GM19463 (cell line): ENCODE results near the gene ANKRD40.
"Not testable (repeated sequence)": the region's sequence is repeated elsewhere in the genome, so short reads cannot be mapped to it uniquely, and the experiment has no call there.

Source experiments
- ATAC-seq: cut with Tn5 transposase; IDR thresholded peaks from one replicate; pipeline ENCODE4 v1.9.1; 2021; ENCODE audit warnings: mild to moderate bottlenecking, moderate library complexity; ENCODE audit not compliant: unreplicated experiment

ANKRD40 gene

DNA sequence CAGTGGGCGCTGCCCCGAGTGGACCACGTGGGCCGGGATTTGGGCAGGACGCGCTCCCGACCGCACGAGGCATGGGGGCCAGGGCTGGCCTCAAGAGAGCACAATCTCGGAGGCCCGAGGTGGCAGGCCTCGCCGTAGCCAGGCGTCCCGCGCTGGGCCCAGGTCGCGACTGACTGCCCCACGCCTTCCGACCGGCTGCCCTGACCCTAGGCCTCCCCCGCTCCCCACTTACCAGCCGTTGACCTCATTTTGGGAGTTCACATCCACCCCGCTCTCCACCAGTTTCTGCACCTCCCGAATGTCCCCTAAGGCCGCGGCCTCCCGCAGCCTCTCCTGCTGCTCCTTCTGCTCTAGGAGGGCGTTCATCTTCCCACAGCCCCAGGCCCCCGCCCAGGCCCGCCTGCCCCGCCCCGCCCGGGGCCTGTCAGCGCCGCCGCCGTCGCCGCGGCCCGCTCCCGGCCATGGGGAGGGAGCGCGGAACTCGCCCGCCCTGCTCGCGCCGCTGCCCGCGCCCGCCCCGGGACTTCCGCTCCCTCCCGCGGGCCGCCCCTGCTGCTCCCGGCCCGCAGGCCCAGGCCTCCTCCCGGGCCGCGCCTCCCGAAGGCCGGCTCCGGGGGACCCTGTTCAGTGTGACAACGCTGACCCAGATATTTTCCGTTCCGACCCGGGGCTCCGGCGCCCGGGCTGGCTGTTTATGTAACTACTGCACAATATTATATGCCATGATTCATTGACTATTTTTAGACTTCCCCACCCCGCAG lies at the start of gene ANKRD40:
ANKRD40 (minus strand) TSS at position 626 of the 761 bp plus-strand sequence; CDS start at position 366, 260 bp downstream.
- peak; percentile 76 for ATAC-seq

- ATAC-seq = no peak
Measured at GRCh38 chr17:50754521-50754920, 46.8 kb upstream of the ANKRD40 start.

DNA sequence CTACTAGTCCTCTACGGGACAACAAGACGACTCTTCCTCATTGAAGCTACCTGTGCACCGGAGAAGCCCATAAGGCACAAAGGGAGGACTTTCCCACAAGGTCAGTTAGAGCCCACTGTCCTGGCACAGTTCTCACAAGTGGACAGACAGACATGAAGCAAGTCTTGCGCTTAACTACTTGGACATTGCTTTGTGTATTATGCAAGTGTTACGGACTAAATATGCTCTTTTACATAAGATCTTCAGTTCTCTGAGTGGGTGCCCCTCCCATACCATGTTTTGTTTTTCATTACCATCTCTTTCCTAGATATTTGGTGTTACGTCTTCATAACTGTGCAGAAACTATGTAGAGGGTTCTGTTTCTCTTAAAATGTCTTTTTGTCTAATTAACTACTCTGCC lies 41.5 kb upstream of the ANKRD40 start:
- no peak for ATAC-seq

DNA sequence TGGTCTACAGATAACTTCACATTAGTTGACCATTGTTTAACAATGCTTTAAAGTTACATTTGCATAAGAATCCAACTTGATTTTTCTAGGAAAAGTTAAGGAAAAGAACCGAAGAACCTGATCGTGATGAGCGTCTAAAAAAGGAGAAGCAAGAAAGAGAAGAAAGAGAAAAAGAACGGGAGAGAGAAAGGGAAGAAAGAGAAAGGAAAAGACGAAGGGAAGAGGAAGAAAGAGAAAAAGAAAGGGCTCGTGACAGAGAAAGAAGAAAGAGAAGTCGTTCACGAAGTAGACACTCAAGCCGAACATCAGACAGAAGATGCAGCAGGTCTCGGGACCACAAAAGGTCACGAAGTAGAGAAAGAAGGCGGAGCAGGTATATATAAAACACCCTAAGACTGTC lies 37.9 kb upstream of the ANKRD40 start:
- ATAC-seq = no peak

DNA sequence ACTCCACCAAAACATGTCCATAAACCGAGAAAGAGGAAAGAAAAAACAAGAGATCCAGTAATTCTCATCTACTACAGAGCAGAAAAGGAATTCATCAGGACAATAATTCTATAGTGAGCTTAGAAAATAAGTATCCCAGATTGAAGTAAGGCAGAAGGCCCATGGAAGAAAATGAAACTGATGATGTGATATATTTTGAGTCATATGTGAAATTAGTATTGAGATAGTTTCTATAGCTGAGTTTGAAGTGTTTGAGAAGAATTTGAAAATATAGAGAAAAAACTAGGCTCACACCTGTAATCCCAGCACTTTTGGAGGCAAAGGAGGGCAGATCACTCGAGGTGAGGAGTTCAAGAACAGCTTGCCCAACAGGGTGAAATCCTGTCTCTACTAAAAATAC lies 31.4 kb upstream of the ANKRD40 start:
- ATAC-seq = no peak

DNA sequence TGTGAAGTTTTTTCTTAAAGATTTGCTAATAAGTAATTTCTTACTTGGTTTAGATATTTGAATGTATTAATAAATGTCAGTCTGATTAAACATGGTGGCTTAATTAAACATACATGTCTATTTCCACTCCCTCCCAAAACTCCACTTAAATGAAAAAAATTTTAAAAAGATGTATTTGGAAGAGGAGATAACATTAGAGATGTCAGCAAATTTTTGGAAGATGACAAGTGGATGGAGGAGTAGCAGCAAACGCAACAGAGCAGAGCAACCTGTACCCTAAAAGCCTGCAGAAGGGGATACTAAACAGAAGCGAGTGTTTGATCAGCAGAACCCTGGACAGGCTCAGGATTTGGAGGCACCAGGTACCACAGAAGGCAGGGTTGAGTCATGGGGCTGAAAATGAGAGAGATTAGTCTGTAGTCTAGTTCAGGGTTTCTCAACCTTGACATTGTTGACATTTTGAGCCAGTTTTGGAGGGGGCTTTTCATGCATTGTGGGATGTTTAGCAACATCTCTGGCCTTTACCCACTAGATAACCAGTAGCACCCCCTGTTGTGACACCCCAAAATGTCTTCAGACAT lies 29.5 kb upstream of the ANKRD40 start:
- no peak for ATAC-seq

DNA sequence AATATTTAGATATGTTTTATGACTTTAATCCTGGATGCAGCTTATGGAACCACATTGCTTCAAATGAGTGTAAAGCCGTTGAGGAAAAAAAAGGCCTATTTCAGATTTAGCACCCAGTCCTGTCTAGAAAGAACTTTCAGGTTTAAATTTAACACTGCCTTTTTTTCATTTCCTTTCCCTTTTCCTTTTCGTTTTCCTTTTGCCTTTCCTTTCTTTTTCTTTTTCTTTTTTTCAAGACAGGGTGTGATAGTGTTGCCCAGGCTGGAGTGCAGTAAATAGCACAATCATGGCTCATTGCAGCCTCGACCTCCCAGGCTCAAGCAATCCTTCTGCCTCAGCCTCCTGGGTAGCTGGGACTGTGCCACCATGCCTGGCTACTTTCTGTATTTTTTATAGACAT lies 27.6 kb upstream of the ANKRD40 start:
- ATAC-seq = no peak

- ATAC-seq = no peak
Measured at GRCh38 chr17:50731575-50732460, 24.1 kb upstream of the ANKRD40 start.

- ATAC-seq = no peak
Measured at GRCh38 chr17:50728881-50729765, 21.4 kb upstream of the ANKRD40 start.

GRCh38 chr17:50728112-50728429 lies 20.4 kb upstream of the ANKRD40 start:
- no peak for ATAC-seq

DNA sequence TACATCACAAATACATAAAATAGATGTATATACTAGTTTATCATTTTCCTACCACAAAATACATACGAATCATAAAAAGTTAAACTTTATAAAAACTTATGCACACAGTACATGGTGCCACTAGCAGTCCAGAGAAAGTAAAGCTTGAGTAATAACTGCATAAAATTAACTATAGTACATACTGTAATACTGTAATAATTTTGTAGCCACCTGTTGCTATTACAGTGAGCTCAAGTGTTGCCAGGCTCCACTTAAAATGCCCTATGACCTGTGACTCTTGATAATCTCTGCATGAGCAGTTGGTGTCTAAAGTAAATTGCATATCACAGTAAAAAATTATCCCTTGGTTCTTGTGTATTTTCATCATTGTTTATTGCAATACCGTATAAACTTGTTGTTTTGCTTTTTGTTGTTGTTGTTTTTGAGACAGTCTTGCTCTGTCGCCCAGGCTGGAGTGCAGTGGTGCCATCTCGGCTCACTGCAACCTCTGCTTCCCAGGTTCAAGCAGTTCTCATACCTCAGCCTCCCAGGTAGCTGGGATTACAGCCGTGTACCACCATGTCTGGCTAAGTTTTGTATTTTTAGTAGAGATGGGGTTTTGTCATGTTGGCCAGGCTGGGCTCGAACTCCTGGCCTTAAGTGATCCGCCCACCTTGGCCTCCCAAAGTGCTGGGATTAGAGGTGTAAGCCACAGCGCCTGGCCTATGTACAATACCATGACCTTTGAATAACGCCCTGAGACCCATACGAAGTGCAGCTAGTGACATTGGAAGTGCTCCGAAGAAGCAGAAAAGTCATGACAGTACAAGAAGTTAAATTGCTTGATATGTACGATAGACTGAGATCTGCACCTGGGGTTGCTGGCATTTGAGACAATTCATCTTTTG lies 18.3 kb upstream of the ANKRD40 start:
- ATAC-seq = no peak

DNA sequence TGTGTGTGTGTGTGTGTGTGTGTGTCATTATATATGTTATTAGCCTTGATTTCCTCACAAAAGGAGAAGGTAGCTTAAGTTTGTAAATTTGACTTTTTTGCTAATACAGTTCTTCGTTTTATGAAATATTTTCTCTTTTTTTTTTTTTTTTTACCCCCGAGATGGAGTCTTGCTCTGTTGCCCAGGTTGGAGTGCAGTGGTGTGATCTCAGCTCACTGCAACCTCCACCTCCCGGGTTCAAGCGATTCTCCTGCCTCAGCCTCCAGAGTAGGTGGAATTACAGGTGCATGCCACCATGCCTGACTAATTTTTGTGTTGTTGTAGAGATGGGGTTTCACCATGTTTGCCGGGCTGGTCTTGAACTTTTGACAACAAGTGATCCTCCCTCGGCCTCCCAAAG lies 16.9 kb upstream of the ANKRD40 start:
- ATAC-seq = not testable (repeated sequence)

DNA sequence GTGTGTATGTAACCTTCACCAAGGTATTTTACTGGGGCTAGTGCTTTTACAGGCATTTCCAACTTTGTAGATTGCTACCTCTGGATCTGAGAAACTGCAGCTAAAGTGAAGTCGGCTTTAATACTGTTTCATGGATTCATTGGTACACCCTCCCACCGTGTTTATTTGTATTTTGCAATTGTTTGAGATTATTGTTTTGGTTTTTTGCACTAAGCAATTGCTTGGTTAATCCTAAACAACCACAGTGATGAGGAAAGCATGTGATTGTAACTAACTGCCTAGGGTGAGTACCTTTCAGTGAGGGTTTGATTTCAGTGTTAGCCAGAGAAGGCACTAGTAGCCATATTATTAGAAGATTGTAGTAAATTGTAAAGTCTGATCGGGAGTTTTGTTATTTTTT lies 15.0 kb upstream of the ANKRD40 start:
- no peak for ATAC-seq

DNA sequence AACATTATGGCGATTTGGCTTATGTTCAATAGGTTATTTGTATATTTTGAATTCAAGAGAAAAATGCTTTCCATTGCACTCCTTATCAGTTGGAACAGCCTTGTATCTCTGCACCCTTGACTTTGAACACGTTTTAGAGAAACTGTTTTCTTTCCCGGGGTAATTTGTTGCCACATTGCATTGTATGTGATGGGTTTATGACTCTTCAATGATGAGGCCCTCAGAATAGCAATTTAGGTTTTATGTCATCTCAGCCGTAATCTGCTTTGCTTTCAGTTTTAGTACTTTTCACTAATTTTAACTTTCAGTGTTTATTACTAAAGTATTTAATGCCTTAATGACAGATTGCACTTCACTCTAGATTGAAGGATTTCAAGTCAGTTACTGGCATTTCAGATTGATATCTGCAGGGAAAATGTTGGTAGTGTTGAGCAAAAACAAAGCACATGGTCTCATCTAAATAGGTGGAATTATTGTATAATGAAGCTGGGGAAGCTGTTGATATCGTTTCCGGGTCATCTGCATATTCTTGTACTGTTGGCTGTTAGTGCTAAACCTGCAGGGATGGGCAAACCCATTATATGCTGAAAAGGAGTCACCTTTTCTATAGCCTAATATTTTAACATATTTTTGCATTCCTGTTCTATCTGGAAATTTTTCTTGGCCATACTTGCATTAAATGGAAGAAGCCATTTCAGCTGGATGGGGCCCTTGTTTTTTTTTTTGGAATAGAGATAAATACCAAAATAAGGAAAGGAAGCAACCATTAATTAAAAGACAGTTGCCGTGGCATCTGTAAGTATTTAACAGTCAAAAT lies 13.7 kb upstream of the ANKRD40 start:
- no peak for ATAC-seq

DNA sequence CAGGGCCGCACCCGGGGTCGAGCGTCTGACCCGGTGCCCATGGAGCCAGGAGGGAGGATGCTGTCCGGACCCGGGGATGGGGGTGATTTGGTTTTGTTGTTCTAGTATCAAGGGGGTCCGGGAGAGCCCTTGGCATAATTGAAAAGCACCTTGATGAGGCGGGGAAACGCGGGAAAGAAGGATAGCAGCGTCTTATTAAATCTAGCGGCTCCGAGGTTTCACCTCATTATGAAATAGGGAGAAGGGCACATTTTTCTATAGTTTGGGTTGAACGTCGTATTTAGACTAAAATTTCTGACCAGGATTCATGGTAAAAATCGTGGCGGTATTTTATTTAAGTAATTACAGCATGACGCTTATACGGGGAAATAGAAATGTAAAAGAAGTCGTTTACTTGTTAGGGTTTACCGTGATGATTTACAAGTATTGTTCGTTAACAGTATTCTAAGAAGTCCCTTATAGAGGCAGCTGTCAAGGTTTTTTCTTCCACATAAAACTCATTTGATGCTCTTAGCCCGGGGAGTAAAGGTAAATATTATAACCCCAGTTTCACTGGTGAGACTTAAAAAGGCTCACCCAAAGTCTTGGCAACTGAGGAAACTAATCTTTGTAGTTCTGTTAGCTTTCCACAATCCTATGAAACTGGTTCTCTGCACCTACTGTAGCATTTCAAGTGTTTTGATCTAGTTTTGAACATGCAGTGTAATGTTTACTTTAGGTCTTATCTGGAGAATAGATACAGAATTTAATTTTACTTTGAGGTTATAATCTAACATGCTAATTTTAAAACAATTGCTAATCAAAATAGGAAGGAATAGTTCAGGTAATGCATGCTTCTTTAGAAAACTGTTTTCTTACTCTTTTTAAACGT lies 12.4 kb upstream of the ANKRD40 start:
- no peak for ATAC-seq

GRCh38 chr17:50719144-50719923 lies 11.6 kb upstream of the ANKRD40 start, which contains the start of gene LUC7L3:
TSS of gene LUC7L3 (plus strand) at chr17:50719603. CDS start at chr17:50719733, 130 bp downstream.
- ATAC-seq = peak; percentile 88

GRCh38 chr17:50715471-50715870 lies 7.8 kb upstream of the ANKRD40 start:
- no peak for ATAC-seq
